Kidney (tissue), 14 donors: ENCODE measurements around the gene TAOK1. TPM values are rescaled to one million over a fixed set of nuclear protein-coding genes. Genes with fewer than 3 reads are reported as not detected.
A peak's percentile ranks its signal among the peaks of the same experiment; 100 is the strongest.

Source experiments
- DNase-seq, 5 donors: peaks; one replicate each; pipeline ENCODE4 v3.0.0-alpha.2; 2013 to 2020
- FAIRE-seq: peaks from 2 replicates; lab custom pipeline; 2012; peaks lifted over from hg19 to GRCh38; lab: Jason Lieb, UNC
- H3K27ac ChIP-seq, 2 donors: one replicate each; pipeline ENCODE4 v1.7.0; 2013; ENCODE audit warnings: low read depth in 2 of 2, low read length in 2 of 2, inconsistent platforms in 1 of 2
- H3K27me3 ChIP-seq: one replicate; pipeline ENCODE4 v1.7.1; 2013; ENCODE audit warnings: low read length, inconsistent platforms; ENCODE audit not compliant: control insufficient read depth, insufficient read depth
- H3K36me3 ChIP-seq, 3 donors: one replicate each; pipeline versions ENCODE4 v1.7.0 to v1.7.1; 2013; ENCODE audit warnings: low read length in 3 of 3, control low read depth in 1 of 3, inconsistent platforms in 1 of 3; ENCODE audit not compliant: insufficient read depth in 3 of 3, control insufficient read depth in 2 of 3
- H3K4me1 ChIP-seq, 3 donors: one replicate each; pipeline versions ENCODE4 v1.7.0 to v1.7.1; 2013; ENCODE audit warnings: low read length in 3 of 3, inconsistent platforms in 1 of 3, low read depth in 1 of 3; ENCODE audit not compliant: control insufficient read depth in 2 of 3, insufficient read depth in 2 of 3
- H3K4me3 ChIP-seq, 3 donors: one replicate each; pipeline versions ENCODE4 v1.7.0 to v1.8.1; 2013; ENCODE audit warnings: low read length in 3 of 3, control low read depth in 1 of 3, inconsistent platforms in 1 of 3
- H3K9ac ChIP-seq, 3 donors: one replicate each; pipeline versions ENCODE4 v1.7.0 to v1.7.1; 2013; ENCODE audit warnings: low read length in 3 of 3, control low read depth in 1 of 3, inconsistent platforms in 1 of 3
- H3K9me3 ChIP-seq, 3 donors: one replicate each; pipeline versions ENCODE4 v1.7.0 to v1.7.1; 2013; ENCODE audit warnings: low read length in 3 of 3, control low read depth in 1 of 3, inconsistent platforms in 1 of 3; ENCODE audit not compliant: control insufficient read depth in 2 of 3, insufficient read depth in 1 of 3
- intact Hi-C: fragments of 100-400 bp; cut with DNase I; formaldehyde crosslinking; loops from one replicate; pipeline ENCODE4 v1.11.1; 2022
- polyA plus RNA-seq: library from polyadenylated mRNA; stranded (reverse); fragments of 350-450 nt; fragmentation: Illumina TruSeq; extraction: RNeasy Lipid Tissue Mini Kit (QIAGEN cat#74804); gene quantifications from one replicate; pipeline ENCODE4 v1.2.3, GENCODE V29; 2014; ENCODE audit warnings: low read depth, low replicate concordance; ENCODE audit not compliant: insufficient read depth
- total RNA-seq: library from RNA; stranded (reverse); fragmentation: NEBNext Ultra II Directional; extraction: Animal tissue kit (Norgen Biotek cat#: 25700); gene quantifications from one replicate; pipeline ENCODE4 v1.2.1, GENCODE V29; 2021
- TF ChIP-seq, protein P1 (sequence below): IDR thresholded peaks from 3 replicates; pipeline ENCODE4 v1.5.1; 2012; ENCODE audit warnings: mild to moderate bottlenecking, moderate library complexity, borderline replicate concordance; ENCODE audit not compliant: insufficient read depth; ENCODE audit errors: extremely low read depth
- donor health status: control.
- donor health status: control.
- donor health status: control.
- donor health status: control.
- donor health status: control.
- donor health status: DM: yes; HTN: yes; CAD: no.
- donor health status: Normal renal cell carcinoma (clear cell type).

The TAOK1 gene
- total and polyA plus RNA-seq, 2 donors from 2014 or later, result 5.0 to 74.9 TPM

- Histone ChIP-seq H3K9ac (no peak overlapping the region), H3K9me3 (no peaks in the 10 kb centered on the region), H3K27ac (no peak overlapping the region), H3K27me3 (no peaks in the 10 kb centered on the region), H3K36me3 (no peaks in the 10 kb centered on the region), H3K4me1 (no peaks in the 10 kb centered on the region), H3K4me3 (peak overlapping the region in 1 of 3 donors; percentile 15)
- FAIRE-seq, result no peak
- DNase-seq, result peak in 2 of 5 donors; percentile 23 to 48
- TF ChIP-seq, protein P1, sequence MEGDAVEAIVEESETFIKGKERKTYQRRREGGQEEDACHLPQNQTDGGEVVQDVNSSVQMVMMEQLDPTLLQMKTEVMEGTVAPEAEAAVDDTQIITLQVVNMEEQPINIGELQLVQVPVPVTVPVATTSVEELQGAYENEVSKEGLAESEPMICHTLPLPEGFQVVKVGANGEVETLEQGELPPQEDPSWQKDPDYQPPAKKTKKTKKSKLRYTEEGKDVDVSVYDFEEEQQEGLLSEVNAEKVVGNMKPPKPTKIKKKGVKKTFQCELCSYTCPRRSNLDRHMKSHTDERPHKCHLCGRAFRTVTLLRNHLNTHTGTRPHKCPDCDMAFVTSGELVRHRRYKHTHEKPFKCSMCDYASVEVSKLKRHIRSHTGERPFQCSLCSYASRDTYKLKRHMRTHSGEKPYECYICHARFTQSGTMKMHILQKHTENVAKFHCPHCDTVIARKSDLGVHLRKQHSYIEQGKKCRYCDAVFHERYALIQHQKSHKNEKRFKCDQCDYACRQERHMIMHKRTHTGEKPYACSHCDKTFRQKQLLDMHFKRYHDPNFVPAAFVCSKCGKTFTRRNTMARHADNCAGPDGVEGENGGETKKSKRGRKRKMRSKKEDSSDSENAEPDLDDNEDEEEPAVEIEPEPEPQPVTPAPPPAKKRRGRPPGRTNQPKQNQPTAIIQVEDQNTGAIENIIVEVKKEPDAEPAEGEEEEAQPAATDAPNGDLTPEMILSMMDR, result no peak
- intact Hi-C loops, result no loop called here
These were observed 42.1 kb upstream of the TAOK1 start for GRCh38 chr17:29347831-29348629.

DNA sequence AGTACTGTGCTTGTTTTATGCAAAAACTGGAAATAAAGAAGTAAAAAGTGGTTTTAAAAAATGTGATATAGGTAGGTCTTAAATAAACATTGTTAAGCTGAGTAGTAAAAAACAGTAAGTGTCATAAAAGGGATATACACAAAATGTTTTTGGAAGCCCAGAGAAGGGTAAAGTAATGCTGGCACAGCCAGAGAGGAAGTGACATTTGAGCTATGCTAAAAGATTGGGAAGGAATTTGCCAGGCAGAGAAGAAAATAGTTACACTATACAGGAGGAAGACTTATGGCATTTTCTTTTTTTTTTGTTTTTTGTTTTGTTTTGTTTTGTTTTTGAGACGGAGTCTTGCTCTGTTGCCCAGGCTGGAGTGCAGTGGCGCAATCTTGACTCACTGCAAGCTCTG is 40.8 kb upstream of the TAOK1 start:
- no peak overlapping the region for H3K27ac ChIP-seq
- no peaks in the 10 kb centered on the region for H3K4me1 ChIP-seq
- H3K9ac ChIP-seq, result no peak overlapping the region
- H3K4me3 ChIP-seq, result no peak overlapping the region
- FAIRE-seq, result no peak
- no peaks in the 10 kb centered on the region for H3K9me3 ChIP-seq
- TF ChIP-seq, protein P1, result no peak
- no peaks in the 10 kb centered on the region for H3K27me3 ChIP-seq
- H3K36me3 ChIP-seq, result no peaks in the 10 kb centered on the region
- intact Hi-C loops, result no loop called here
- DNase-seq, result no peak

GRCh38 chr17:29352146-29352545 is 38.0 kb upstream of the TAOK1 start:
- FAIRE-seq, result no peak
- Histone ChIP-seq H3K36me3 (no peaks in the 10 kb centered on the region), H3K27me3 (no peaks in the 10 kb centered on the region), H3K4me1 (no peaks in the 10 kb centered on the region), H3K9ac (no peak overlapping the region), H3K4me3 (no peak overlapping the region), H3K9me3 (no peaks in the 10 kb centered on the region), H3K27ac (no peak overlapping the region)
- TF ChIP-seq, protein P1, result no peak
- no peak for DNase-seq
- intact Hi-C loops, result no loop called here
